HepG2 (cell line): ENCODE results near the gene FAM110D. TPM values are rescaled to one million over a fixed set of nuclear protein-coding genes. Genes with fewer than 3 reads are reported as not detected.

ENCODE experiments used
- ARID3A ChIP-seq: IDR thresholded peaks from 2 replicates; pipeline ENCODE4 v1.6.1; 2012; ENCODE audit warnings: low read depth, low read length, improper control_type of control experiment
- ELF4 ChIP-seq: sonication (generic); formaldehyde crosslinking; IDR thresholded peaks from 2 replicates; pipeline ENCODE4 v1.5.0; 2020; ENCODE audit warnings: missing genetic modification reagents, mild to moderate bottlenecking, moderate library complexity, borderline replicate concordance
- GATAD2A ChIP-seq: IDR thresholded peaks from 2 replicates; pipeline ENCODE4 v1.6.1; 2016
- IRF9 ChIP-seq: sonication (generic); formaldehyde crosslinking; IDR thresholded peaks from 2 replicates; pipeline ENCODE4 v1.8.0; 2022; ENCODE audit warnings: missing genetic modification reagents, mild to moderate bottlenecking, borderline replicate concordance
- MIXL1 ChIP-seq: IDR thresholded peaks from 2 replicates; pipeline ENCODE4 v1.6.1; 2016
- PHF20 ChIP-seq: sonication (generic); formaldehyde crosslinking; IDR thresholded peaks from 2 replicates; pipeline ENCODE4 v1.5.0; 2020; ENCODE audit warnings: mild to moderate bottlenecking, missing genetic modification reagents
- PHF8 ChIP-seq: sonication (generic); formaldehyde crosslinking; IDR thresholded peaks from 2 replicates; pipeline ENCODE4 v1.5.0; 2020; ENCODE audit warnings: missing genetic modification reagents
- RXRA ChIP-seq: sonication (generic); formaldehyde crosslinking; IDR thresholded peaks from 2 replicates; pipeline ENCODE4 v1.5.1; 2020; ENCODE audit warnings: missing genetic modification reagents
- SALL1 ChIP-seq: sonication (generic); formaldehyde crosslinking; IDR thresholded peaks from 2 replicates; pipeline ENCODE4 v1.8.0; 2022; ENCODE audit warnings: mild to moderate bottlenecking, missing genetic modification reagents
- YEATS4 ChIP-seq: sonication (generic); formaldehyde crosslinking; IDR thresholded peaks from 2 replicates; pipeline ENCODE4 v1.4.0; 2020; ENCODE audit warnings: missing genetic modification reagents, borderline replicate concordance
- YY1 ChIP-seq: IDR thresholded peaks from 2 replicates; pipeline ENCODE4 v1.6.1; 2011; ENCODE audit warnings: low read length, low read depth, moderate library complexity, mild to moderate bottlenecking; ENCODE audit not compliant: insufficient read depth, insufficient replicate concordance
- ZFP82 ChIP-seq: sonication (generic); formaldehyde crosslinking; IDR thresholded peaks from 2 replicates; pipeline ENCODE4 v1.5.1; 2020; ENCODE audit warnings: mild to moderate bottlenecking, missing genetic modification reagents, borderline replicate concordance
- ZNF367 ChIP-seq: sonication (generic); formaldehyde crosslinking; IDR thresholded peaks from 2 replicates; pipeline ENCODE4 v1.4.0; 2020; ENCODE audit warnings: missing genetic modification reagents, borderline replicate concordance
- ZNF768 ChIP-seq: sonication (generic); formaldehyde crosslinking; IDR thresholded peaks from 2 replicates; pipeline ENCODE4 v1.4.0; 2020; ENCODE audit warnings: missing genetic modification reagents
- polyA plus RNA-seq, 8 experiments: library from polyadenylated mRNA; depleted of rRNA in 3 of 8; stranded (reverse) in 7 of 8; unstranded in 1 of 8; fragments of >200 nt; fragmentation: Illumina TruSeq in 4 of 8; extraction: Trizol in 4 of 8; gene quantifications; 2 replicates each; pipeline versions ENCODE4 v1.2.1 to v1.2.3, GENCODE V29; 2011 to 2016; ENCODE audit warnings: low read depth in 4 of 8, missing spikeins in 1 of 8, mixed read lengths in 1 of 8; ENCODE audit not compliant: insufficient read depth in 1 of 8
- total RNA-seq, 5 experiments: library from RNA; depleted of rRNA; stranded (reverse); fragments of >200 nt; fragmentation: Illumina TruSeq; extraction: Trizol; gene quantifications; 2 replicates each; pipeline ENCODE4 v1.2.3, GENCODE V29; 2016; ENCODE audit warnings: low read depth in 1 of 5
- TF ChIP-seq, protein P1 (sequence below): sonication (generic); formaldehyde crosslinking; IDR thresholded peaks from 2 replicates; pipeline ENCODE4 v1.4.0; 2020; ENCODE audit warnings: mild to moderate bottlenecking, missing genetic modification reagents, borderline replicate concordance
- TF ChIP-seq, protein P2 (sequence below): IDR thresholded peaks from 2 replicates; pipeline ENCODE4 v1.6.1; 2016; ENCODE audit warnings: missing compliant biosample characterization, missing genetic modification reagents, borderline replicate concordance
- TF ChIP-seq, protein P3 (sequence below): IDR thresholded peaks from 2 replicates; pipeline ENCODE4 v1.4.0; 2020; ENCODE audit warnings: mild to moderate bottlenecking, missing genetic modification reagents
- TF ChIP-seq, protein P4 (sequence below): sonication (generic); formaldehyde crosslinking; IDR thresholded peaks from 2 replicates; pipeline ENCODE4 v1.4.0; 2020; ENCODE audit warnings: missing genetic modification reagents
- TF ChIP-seq, protein P5 (sequence below): IDR thresholded peaks from 2 replicates; pipeline ENCODE4 v1.6.1; 2016; ENCODE audit warnings: missing genetic modification reagents, missing compliant biosample characterization

FAM110D gene
- total and polyA plus RNA-seq, 2 of the 13 experiments (the other 11 are each of a cell fraction or from before 2014, with no cell fraction given): not detected

DNA sequence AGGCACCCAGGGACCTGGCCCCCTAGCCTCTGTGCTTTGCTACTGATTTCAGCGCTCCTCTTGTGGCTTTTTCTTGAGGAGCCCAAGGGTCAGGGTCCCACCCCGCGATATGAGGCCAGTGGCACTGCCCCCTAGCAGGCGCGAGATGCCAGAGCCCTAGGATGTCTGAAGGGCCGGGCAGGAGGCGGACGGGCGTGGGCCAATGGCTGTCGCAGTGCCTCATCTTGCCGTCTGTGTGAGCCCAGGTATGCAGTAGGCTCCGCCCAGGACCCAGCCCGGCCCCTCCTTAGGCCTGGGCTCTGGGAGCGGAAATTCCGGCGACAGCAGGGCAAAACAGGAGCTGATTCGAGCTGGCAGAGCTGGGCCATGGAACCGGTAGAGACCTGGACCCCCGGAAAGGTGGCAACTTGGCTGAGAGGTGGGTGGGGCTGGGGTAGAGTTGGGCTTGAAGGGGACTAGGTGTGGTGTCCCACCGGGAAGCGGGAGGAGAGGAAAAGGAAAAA, 18.4 kb downstream of the FAM110D start, which contains the start of gene CNKSR1 (continued):
- TF ChIP-seq, protein P1, sequence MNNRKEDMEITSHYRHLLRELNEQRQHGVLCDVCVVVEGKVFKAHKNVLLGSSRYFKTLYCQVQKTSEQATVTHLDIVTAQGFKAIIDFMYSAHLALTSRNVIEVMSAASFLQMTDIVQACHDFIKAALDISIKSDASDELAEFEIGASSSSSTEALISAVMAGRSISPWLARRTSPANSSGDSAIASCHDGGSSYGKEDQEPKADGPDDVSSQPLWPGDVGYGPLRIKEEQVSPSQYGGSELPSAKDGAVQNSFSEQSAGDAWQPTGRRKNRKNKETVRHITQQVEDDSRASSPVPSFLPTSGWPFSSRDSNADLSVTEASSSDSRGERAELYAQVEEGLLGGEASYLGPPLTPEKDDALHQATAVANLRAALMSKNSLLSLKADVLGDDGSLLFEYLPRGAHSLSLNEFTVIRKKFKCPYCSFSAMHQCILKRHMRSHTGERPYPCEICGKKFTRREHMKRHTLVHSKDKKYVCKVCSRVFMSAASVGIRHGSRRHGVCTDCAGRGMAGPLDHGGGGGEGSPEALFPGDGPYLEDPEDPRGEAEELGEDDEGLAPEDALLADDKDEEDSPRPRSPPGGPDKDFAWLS (CRISPR knock-in tag): no peak
- no peak for TF ChIP-seq ARID3A
- TF ChIP-seq ZNF768 (CRISPR knock-in tag): no peak; the same call in 1 of the 2 replicates
- TF ChIP-seq, protein P2, sequence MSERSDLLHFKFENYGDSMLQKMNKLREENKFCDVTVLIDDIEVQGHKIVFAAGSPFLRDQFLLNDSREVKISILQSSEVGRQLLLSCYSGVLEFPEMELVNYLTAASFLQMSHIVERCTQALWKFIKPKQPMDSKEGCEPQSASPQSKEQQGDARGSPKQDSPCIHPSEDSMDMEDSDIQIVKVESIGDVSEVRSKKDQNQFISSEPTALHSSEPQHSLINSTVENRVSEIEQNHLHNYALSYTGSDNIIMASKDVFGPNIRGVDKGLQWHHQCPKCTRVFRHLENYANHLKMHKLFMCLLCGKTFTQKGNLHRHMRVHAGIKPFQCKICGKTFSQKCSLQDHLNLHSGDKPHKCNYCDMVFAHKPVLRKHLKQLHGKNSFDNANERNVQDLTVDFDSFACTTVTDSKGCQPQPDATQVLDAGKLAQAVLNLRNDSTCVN: no peak
- peak; percentile 42; the same call in 1 of the 2 replicates for TF ChIP-seq RXRA
- no peak for TF ChIP-seq ZNF367 (CRISPR knock-in tag)
- TF ChIP-seq, protein P3, sequence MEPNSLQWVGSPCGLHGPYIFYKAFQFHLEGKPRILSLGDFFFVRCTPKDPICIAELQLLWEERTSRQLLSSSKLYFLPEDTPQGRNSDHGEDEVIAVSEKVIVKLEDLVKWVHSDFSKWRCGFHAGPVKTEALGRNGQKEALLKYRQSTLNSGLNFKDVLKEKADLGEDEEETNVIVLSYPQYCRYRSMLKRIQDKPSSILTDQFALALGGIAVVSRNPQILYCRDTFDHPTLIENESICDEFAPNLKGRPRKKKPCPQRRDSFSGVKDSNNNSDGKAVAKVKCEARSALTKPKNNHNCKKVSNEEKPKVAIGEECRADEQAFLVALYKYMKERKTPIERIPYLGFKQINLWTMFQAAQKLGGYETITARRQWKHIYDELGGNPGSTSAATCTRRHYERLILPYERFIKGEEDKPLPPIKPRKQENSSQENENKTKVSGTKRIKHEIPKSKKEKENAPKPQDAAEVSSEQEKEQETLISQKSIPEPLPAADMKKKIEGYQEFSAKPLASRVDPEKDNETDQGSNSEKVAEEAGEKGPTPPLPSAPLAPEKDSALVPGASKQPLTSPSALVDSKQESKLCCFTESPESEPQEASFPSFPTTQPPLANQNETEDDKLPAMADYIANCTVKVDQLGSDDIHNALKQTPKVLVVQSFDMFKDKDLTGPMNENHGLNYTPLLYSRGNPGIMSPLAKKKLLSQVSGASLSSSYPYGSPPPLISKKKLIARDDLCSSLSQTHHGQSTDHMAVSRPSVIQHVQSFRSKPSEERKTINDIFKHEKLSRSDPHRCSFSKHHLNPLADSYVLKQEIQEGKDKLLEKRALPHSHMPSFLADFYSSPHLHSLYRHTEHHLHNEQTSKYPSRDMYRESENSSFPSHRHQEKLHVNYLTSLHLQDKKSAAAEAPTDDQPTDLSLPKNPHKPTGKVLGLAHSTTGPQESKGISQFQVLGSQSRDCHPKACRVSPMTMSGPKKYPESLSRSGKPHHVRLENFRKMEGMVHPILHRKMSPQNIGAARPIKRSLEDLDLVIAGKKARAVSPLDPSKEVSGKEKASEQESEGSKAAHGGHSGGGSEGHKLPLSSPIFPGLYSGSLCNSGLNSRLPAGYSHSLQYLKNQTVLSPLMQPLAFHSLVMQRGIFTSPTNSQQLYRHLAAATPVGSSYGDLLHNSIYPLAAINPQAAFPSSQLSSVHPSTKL: 0 out of 2 replicates have a peak, but pooled peaks have one; percentile 17
- TF ChIP-seq ZFP82 (CRISPR knock-in tag): 0 out of 2 replicates have a peak, but pooled peaks have one; percentile 70
- no peak; the same call in 1 of the 2 replicates for TF ChIP-seq GATAD2A (CRISPR knock-in tag)
- TF ChIP-seq PHF8 (CRISPR knock-in tag): peak; percentile 57
- peak; percentile 33; the same call in 1 of the 2 replicates for TF ChIP-seq PHF20 (CRISPR knock-in tag)
- TF ChIP-seq MIXL1 (CRISPR knock-in tag): no peak
- TF ChIP-seq, protein P4, sequence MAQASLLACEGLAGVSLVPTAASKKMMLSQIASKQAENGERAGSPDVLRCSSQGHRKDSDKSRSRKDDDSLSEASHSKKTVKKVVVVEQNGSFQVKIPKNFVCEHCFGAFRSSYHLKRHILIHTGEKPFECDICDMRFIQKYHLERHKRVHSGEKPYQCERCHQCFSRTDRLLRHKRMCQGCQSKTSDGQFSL: no peak
- no peak for TF ChIP-seq ELF4
- peak; percentile 62 for TF ChIP-seq YY1
- peak; percentile 16; the same call in 1 of the 2 replicates for TF ChIP-seq YEATS4 (CRISPR knock-in tag)
- no peak for TF ChIP-seq IRF9 (CRISPR knock-in tag)
- TF ChIP-seq, protein P5, sequence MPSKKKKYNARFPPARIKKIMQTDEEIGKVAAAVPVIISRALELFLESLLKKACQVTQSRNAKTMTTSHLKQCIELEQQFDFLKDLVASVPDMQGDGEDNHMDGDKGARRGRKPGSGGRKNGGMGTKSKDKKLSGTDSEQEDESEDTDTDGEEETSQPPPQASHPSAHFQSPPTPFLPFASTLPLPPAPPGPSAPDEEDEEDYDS (CRISPR knock-in tag): peak; percentile 55; the same call in 1 of the 2 replicates
- TF ChIP-seq SALL1 (CRISPR knock-in tag): peak; percentile 15; the same call in 1 of the 2 replicates
